ENCODE measurements around the gene EFNA5. TPM values are rescaled to one million over a fixed set of nuclear protein-coding genes. Genes with fewer than 3 reads are reported as not detected.

Gene EFNA5
- total and polyA plus RNA-seq, 2 experiments from 2014 or later = 7.5 to 10.1 TPM

DNA sequence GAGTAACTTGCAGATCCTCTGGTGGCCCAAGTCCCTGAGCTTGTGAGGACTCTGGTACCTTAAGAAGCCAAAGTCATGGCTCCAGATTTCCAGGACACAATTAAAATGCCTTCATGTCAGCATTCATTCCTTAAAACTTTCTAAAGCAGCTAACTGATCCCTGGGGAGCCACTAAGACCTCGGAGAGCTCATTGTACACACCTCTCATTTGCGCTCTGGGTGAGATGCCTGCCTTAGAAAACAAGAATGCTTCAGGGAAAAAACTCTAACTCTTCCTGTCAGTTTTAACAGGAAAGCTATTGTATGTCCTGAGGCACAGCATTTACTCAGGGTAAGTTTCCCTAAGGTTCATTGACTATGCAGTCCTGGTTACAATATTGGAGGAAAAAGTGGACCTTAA, 285.0 kb downstream of the EFNA5 start:
- DNase-seq (ENCODE audit: low spot score) (no peak), ATAC-seq (no peak)
- no peaks in the 10 kb centered on the region for H3K27me3 Mint-ChIP-seq (ENCODE audit: insufficient read depth, low read depth, poor library complexity)
- Histone ChIP-seq H3K79me2 (replicated peaks; ENCODE audit: insufficient read depth) (no peaks in the 10 kb centered on the region), H3K36me3 (ENCODE audit: insufficient read depth) (no peaks in the 10 kb centered on the region), H3K27me3 (ENCODE audit: insufficient read depth) (no peaks in the 10 kb centered on the region), H3F3A (replicated peaks; ENCODE audit: low read depth) (no peaks in the 10 kb centered on the region), H3K4me3 (no peak overlapping the region), H3K9me2 (ENCODE audit: insufficient read depth) (no peaks in the 10 kb centered on the region), H4K20me1 (replicated peaks; ENCODE audit: insufficient read depth) (no peaks in the 10 kb centered on the region), H3K4me1 (ENCODE audit: insufficient read depth) (peaks cover 37% of the 10 kb centered on the region), H2AFZ (no peak overlapping the region), H3K27ac (ENCODE audit: low read depth) (no peak overlapping the region), H3K4me2 (no peak overlapping the region)
- no peak overlapping the region for H3K4me3 Mint-ChIP-seq
- H3K27ac Mint-ChIP-seq = no peak overlapping the region
- peaks cover 39% of the 10 kb centered on the region for H3K4me1 Mint-ChIP-seq
- TF ChIP-seq, protein P1, sequence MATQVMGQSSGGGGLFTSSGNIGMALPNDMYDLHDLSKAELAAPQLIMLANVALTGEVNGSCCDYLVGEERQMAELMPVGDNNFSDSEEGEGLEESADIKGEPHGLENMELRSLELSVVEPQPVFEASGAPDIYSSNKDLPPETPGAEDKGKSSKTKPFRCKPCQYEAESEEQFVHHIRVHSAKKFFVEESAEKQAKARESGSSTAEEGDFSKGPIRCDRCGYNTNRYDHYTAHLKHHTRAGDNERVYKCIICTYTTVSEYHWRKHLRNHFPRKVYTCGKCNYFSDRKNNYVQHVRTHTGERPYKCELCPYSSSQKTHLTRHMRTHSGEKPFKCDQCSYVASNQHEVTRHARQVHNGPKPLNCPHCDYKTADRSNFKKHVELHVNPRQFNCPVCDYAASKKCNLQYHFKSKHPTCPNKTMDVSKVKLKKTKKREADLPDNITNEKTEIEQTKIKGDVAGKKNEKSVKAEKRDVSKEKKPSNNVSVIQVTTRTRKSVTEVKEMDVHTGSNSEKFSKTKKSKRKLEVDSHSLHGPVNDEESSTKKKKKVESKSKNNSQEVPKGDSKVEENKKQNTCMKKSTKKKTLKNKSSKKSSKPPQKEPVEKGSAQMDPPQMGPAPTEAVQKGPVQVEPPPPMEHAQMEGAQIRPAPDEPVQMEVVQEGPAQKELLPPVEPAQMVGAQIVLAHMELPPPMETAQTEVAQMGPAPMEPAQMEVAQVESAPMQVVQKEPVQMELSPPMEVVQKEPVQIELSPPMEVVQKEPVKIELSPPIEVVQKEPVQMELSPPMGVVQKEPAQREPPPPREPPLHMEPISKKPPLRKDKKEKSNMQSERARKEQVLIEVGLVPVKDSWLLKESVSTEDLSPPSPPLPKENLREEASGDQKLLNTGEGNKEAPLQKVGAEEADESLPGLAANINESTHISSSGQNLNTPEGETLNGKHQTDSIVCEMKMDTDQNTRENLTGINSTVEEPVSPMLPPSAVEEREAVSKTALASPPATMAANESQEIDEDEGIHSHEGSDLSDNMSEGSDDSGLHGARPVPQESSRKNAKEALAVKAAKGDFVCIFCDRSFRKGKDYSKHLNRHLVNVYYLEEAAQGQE (IDR thresholded peaks at IDR 0.05; ENCODE audit: unreplicated experiment) = no peak
- TF ChIP-seq, protein P2, sequence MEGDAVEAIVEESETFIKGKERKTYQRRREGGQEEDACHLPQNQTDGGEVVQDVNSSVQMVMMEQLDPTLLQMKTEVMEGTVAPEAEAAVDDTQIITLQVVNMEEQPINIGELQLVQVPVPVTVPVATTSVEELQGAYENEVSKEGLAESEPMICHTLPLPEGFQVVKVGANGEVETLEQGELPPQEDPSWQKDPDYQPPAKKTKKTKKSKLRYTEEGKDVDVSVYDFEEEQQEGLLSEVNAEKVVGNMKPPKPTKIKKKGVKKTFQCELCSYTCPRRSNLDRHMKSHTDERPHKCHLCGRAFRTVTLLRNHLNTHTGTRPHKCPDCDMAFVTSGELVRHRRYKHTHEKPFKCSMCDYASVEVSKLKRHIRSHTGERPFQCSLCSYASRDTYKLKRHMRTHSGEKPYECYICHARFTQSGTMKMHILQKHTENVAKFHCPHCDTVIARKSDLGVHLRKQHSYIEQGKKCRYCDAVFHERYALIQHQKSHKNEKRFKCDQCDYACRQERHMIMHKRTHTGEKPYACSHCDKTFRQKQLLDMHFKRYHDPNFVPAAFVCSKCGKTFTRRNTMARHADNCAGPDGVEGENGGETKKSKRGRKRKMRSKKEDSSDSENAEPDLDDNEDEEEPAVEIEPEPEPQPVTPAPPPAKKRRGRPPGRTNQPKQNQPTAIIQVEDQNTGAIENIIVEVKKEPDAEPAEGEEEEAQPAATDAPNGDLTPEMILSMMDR (conservative IDR thresholded peaks at IDR 0.05; ENCODE audit: low read depth in 2 of 2) = no peak
- no peak for TF ChIP-seq JUNB (IDR thresholded peaks at IDR 0.05; ENCODE audit: unreplicated experiment)
- TF ChIP-seq NANOG (IDR thresholded peaks at IDR 0.05; ENCODE audit: borderline replicate concordance) = no peak
- no peak for TF ChIP-seq ZNF114 (CRISPR knock-in tag; IDR thresholded peaks at IDR 0.05)
- no peak for TF ChIP-seq CREB1 (CRISPR knock-in tag; IDR thresholded peaks at IDR 0.05; ENCODE audit: low read depth)
- TF ChIP-seq, protein P3, sequence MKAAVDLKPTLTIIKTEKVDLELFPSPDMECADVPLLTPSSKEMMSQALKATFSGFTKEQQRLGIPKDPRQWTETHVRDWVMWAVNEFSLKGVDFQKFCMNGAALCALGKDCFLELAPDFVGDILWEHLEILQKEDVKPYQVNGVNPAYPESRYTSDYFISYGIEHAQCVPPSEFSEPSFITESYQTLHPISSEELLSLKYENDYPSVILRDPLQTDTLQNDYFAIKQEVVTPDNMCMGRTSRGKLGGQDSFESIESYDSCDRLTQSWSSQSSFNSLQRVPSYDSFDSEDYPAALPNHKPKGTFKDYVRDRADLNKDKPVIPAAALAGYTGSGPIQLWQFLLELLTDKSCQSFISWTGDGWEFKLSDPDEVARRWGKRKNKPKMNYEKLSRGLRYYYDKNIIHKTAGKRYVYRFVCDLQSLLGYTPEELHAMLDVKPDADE (IDR thresholded peaks at IDR 0.05) = no peak
- no peak for TF ChIP-seq POLR2AphosphoS5 (IDR thresholded peaks at IDR 0.05; ENCODE audit: low read depth)
- TF ChIP-seq EZH2 (IDR thresholded peaks at IDR 0.05; ENCODE audit: low read depth, unreplicated experiment) = no peak
- TF ChIP-seq, protein P4, sequence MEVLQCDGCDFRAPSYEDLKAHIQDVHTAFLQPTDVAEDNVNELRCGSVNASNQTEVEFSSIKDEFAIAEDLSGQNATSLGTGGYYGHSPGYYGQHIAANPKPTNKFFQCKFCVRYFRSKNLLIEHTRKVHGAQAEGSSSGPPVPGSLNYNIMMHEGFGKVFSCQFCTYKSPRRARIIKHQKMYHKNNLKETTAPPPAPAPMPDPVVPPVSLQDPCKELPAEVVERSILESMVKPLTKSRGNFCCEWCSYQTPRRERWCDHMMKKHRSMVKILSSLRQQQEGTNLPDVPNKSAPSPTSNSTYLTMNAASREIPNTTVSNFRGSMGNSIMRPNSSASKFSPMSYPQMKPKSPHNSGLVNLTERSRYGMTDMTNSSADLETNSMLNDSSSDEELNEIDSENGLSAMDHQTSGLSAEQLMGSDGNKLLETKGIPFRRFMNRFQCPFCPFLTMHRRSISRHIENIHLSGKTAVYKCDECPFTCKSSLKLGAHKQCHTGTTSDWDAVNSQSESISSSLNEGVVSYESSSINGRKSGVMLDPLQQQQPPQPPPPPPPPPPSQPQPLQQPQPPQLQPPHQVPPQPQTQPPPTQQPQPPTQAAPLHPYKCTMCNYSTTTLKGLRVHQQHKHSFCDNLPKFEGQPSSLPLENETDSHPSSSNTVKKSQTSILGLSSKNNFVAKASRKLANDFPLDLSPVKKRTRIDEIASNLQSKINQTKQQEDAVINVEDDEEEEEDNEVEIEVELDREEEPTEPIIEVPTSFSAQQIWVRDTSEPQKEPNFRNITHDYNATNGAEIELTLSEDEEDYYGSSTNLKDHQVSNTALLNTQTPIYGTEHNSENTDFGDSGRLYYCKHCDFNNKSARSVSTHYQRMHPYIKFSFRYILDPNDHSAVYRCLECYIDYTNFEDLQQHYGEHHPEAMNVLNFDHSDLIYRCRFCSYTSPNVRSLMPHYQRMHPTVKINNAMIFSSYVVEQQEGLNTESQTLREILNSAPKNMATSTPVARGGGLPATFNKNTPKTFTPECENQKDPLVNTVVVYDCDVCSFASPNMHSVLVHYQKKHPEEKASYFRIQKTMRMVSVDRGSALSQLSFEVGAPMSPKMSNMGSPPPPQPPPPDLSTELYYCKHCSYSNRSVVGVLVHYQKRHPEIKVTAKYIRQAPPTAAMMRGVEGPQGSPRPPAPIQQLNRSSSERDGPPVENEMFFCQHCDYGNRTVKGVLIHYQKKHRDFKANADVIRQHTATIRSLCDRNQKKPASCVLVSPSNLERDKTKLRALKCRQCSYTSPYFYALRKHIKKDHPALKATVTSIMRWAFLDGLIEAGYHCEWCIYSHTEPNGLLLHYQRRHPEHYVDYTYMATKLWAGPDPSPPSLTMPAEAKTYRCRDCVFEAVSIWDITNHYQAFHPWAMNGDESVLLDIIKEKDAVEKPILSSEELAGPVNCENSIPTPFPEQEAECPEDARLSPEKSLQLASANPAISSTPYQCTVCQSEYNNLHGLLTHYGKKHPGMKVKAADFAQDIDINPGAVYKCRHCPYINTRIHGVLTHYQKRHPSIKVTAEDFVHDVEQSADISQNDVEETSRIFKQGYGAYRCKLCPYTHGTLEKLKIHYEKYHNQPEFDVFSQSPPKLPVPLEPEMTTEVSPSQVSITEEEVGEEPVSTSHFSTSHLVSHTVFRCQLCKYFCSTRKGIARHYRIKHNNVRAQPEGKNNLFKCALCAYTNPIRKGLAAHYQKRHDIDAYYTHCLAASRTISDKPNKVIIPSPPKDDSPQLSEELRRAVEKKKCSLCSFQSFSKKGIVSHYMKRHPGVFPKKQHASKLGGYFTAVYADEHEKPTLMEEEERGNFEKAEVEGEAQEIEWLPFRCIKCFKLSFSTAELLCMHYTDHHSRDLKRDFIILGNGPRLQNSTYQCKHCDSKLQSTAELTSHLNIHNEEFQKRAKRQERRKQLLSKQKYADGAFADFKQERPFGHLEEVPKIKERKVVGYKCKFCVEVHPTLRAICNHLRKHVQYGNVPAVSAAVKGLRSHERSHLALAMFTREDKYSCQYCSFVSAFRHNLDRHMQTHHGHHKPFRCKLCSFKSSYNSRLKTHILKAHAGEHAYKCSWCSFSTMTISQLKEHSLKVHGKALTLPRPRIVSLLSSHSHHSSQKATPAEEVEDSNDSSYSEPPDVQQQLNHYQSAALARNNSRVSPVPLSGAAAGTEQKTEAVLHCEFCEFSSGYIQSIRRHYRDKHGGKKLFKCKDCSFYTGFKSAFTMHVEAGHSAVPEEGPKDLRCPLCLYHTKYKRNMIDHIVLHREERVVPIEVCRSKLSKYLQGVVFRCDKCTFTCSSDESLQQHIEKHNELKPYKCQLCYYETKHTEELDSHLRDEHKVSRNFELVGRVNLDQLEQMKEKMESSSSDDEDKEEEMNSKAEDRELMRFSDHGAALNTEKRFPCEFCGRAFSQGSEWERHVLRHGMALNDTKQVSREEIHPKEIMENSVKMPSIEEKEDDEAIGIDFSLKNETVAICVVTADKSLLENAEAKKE (CRISPR knock-in tag; IDR thresholded peaks at IDR 0.05) = no peak
- TF ChIP-seq EZH2phosphoT487 (IDR thresholded peaks at IDR 0.05; ENCODE audit: unreplicated experiment) = no peak
- TF ChIP-seq ZNF331 (CRISPR knock-in tag; IDR thresholded peaks at IDR 0.05; ENCODE audit: low read depth) = no peak
- no peak for TF ChIP-seq STAT1 (IDR thresholded peaks at IDR 0.05; ENCODE audit: unreplicated experiment)
- H3K36me3 Mint-ChIP-seq (ENCODE audit: low read depth) = no peaks in the 10 kb centered on the region
- H3K9me3 Mint-ChIP-seq = no peaks in the 10 kb centered on the region
